K562 treated with DMSO at 1 percent for 24 hours (cell line): ENCODE data around the gene MUC5B. TPM values are rescaled to one million over a fixed set of nuclear protein-coding genes. Genes with fewer than 3 reads are reported as not detected.

Experiments used
- total RNA-seq: library from RNA; unstranded; fragments of 300-600 nt; gene quantifications from 2 replicates; pipeline ENCODE4 v1.2.3, GENCODE V29; 2022; ENCODE audit warnings: low read depth; ENCODE audit not compliant: insufficient read depth

The MUC5B gene, protein sequence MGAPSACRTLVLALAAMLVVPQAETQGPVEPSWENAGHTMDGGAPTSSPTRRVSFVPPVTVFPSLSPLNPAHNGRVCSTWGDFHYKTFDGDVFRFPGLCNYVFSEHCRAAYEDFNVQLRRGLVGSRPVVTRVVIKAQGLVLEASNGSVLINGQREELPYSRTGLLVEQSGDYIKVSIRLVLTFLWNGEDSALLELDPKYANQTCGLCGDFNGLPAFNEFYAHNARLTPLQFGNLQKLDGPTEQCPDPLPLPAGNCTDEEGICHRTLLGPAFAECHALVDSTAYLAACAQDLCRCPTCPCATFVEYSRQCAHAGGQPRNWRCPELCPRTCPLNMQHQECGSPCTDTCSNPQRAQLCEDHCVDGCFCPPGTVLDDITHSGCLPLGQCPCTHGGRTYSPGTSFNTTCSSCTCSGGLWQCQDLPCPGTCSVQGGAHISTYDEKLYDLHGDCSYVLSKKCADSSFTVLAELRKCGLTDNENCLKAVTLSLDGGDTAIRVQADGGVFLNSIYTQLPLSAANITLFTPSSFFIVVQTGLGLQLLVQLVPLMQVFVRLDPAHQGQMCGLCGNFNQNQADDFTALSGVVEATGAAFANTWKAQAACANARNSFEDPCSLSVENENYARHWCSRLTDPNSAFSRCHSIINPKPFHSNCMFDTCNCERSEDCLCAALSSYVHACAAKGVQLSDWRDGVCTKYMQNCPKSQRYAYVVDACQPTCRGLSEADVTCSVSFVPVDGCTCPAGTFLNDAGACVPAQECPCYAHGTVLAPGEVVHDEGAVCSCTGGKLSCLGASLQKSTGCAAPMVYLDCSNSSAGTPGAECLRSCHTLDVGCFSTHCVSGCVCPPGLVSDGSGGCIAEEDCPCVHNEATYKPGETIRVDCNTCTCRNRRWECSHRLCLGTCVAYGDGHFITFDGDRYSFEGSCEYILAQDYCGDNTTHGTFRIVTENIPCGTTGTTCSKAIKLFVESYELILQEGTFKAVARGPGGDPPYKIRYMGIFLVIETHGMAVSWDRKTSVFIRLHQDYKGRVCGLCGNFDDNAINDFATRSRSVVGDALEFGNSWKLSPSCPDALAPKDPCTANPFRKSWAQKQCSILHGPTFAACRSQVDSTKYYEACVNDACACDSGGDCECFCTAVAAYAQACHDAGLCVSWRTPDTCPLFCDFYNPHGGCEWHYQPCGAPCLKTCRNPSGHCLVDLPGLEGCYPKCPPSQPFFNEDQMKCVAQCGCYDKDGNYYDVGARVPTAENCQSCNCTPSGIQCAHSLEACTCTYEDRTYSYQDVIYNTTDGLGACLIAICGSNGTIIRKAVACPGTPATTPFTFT (N-terminal part only)
- not detected in 2 replicates for total RNA-seq

DNA sequence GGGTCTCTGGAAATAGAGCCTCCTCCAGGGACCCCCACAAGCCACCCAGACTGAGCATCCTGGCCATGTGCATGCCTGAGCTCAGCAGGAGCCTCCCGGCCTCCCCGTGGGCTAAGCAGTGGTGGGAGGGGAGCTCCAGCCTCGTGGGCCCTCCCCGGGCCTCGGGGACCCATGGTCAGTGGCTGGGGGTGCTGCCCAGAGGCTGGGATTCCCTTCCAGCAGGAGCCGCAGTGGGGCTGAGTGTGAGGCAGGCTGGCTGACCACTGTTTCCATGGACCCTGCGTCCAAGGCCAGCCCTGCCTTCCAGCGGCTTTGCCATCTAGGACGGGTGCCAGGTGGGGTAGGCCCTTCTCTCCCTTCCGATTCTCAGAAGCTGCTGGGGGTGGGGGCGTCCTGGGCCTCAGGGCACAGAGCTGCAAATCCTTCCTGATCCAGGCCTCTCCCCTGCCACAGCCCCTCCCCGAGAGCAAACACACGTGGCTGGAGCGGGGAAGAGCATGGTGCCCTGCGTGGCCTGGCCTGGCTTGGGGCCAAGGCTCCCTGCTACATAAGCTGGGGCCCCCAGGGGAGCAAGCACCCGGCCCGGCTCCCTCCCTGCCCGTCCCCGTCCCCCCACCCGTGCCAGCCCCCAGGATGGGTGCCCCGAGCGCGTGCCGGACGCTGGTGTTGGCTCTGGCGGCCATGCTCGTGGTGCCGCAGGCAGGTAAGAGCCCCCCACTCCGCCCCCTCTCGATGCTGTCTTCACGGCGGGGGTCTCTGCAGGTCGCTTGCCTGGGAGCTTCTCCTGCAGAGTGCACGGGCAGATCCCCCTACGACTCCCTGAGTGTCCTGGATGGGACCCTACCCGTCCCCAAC lies at the start of gene MUC5B:
MUC5B (plus strand) TSS at position 576 of the 855 bp plus-strand sequence; CDS start at position 634, 58 bp downstream.

DNA sequence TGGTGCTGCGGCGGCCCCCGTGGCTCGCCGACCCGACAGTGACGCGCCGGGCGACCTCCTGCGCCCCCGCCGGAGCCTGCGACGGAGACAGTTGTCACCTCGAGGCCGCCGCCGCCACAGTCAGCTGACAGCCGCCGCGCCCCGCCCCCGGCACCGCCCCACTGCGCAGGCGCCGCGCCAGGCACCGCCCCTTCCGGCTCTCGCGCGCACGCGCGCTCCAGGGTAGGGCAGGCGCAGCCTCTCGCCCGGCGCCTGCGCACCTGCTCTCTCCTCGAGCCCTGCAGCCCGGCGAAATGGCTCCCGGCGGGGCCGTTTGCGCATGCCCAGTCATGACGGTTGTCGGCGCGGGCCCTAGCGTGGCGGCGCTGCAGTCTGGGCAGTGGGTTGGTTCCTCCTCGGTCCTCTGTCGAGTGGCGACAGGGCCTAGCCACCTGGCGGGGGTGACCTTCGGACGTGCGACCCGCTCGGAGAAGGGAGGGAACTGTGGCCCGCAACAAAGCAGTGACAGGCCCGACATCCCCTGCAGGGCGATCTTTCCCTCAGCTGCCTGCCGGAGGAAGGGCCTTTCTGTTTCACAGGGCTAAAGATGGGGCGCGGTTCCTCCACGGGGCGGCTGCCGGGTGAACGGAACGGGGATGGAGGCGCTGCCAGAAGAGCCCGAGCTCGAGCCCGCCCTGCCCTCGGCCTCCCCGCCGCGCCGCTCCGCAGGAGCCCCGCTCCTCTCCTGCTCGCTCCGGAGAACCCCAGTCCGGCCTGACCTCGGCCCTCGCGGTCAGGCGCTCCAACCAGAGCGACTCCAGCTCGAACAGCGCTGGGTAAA lies 86.8 kb downstream of the MUC5B start, which contains the start of gene TOLLIP:
TOLLIP (minus strand) TSS at position 135 of the 820 bp plus-strand sequence; CDS start at position 1, 134 bp downstream.

Other genes starting within 250 kb of the MUC5B start
- gene MUC6, start 186.3 kb upstream of the MUC5B start, total RNA-seq: not detected in 2 replicates
- not detected in 2 replicates for gene MUC2, start 148.2 kb upstream of the MUC5B start, total RNA-seq
- gene MUC5AC, start 65.1 kb upstream of the MUC5B start, total RNA-seq: not detected in 2 replicates
- 42.9 and 47.0 TPM in 2 replicates for gene TOLLIP, start 86.6 kb downstream of the MUC5B start, total RNA-seq
- 0.34 TPM in 1 of 2 replicates, not detected in the other for gene BRSK2, start 166.9 kb downstream of the MUC5B start, total RNA-seq